Neural cell (in vitro differentiated cells): ENCODE measurements around the gene SLC4A1. TPM values are rescaled to one million over a fixed set of nuclear protein-coding genes. Genes with fewer than 3 reads are reported as not detected.

Experiments
- H2AFZ ChIP-seq: fragments of 200-600, 300-800 bp; sonication (generic), shearing (Covaris generic); 2 replicates; pipeline ENCODE4 v1.6.0; 2014; ENCODE audit warnings: low read depth, mild to moderate bottlenecking, antibody characterized with exemption, low read length, moderate library complexity
- H3F3A ChIP-seq: fragments of 200-600 bp; shearing (Covaris generic); 2 replicates; pipeline ENCODE4 v1.6.1; 2016; ENCODE audit warnings: mild to moderate bottlenecking, moderate library complexity, mixed read lengths, antibody characterized with exemption, low read length; ENCODE audit not compliant: insufficient read depth, poor library complexity, severe bottlenecking
- H3K27ac ChIP-seq: fragments of 200-600, 300-800 bp; sonication (generic), shearing (Covaris generic); 2 replicates; pipeline ENCODE4 v1.5.1; 2014; ENCODE audit warnings: mild to moderate bottlenecking, low read length, moderate library complexity
- H3K27me3 ChIP-seq: fragments of 300-800, 200-600 bp; sonication (generic), shearing (Covaris generic); 2 replicates; pipeline ENCODE4 v1.6.0; 2014; ENCODE audit warnings: mild to moderate bottlenecking, low read depth, low read length, moderate library complexity; ENCODE audit not compliant: insufficient read depth
- H3K36me3 ChIP-seq: fragments of 300-800, 200-600 bp; sonication (generic), shearing (Covaris generic); 2 replicates; pipeline ENCODE4 v1.5.1; 2014; ENCODE audit warnings: mild to moderate bottlenecking, antibody characterized with exemption, low read length, moderate library complexity; ENCODE audit not compliant: insufficient read depth
- H3K4me2 ChIP-seq: fragments of 300-800, 200-600 bp; sonication (generic), shearing (Covaris generic); 2 replicates; pipeline ENCODE4 v1.6.0; 2014; ENCODE audit warnings: mild to moderate bottlenecking, low read length
- H3K4me3 ChIP-seq: fragments of 300-800, 200-600 bp; sonication (generic), shearing (Covaris generic); 2 replicates; pipeline ENCODE4 v1.5.1; 2014; ENCODE audit warnings: mild to moderate bottlenecking, low read length, moderate library complexity
- H3K79me2 ChIP-seq: fragments of 200-600 bp; shearing (Covaris generic); replicated peaks from 2 replicates; pipeline ENCODE4 v1.6.0; 2014; ENCODE audit warnings: mild to moderate bottlenecking, low read length, moderate library complexity; ENCODE audit not compliant: insufficient read depth
- H3K9ac ChIP-seq: fragments of 300-800, 200-600 bp; sonication (generic), shearing (Covaris generic); 2 replicates; pipeline ENCODE4 v1.6.1; 2016; ENCODE audit warnings: mild to moderate bottlenecking, low read length, mixed read lengths
- H3K9me2 ChIP-seq: fragments of 200-600 bp; shearing (Covaris generic); 2 replicates; pipeline ENCODE4 v1.6.1; 2016; ENCODE audit warnings: mild to moderate bottlenecking, low read length, mixed read lengths; ENCODE audit not compliant: insufficient read depth
- H3K9me3 ChIP-seq: fragments of 200-600, 300-800 bp; sonication (generic), shearing (Covaris generic); 2 replicates; pipeline ENCODE4 v1.6.1; 2016; ENCODE audit warnings: mild to moderate bottlenecking, mixed run types, low read length, moderate library complexity, mixed read lengths
- H4K20me1 ChIP-seq: fragments of 200-600 bp; shearing (Covaris generic); 2 replicates; pipeline ENCODE4 v1.6.1; 2016; ENCODE audit warnings: mild to moderate bottlenecking, mixed run types; ENCODE audit not compliant: insufficient read depth
- EP300 ChIP-seq: fragments of 450-650 bp; conservative IDR thresholded peaks from 2 replicates; pipeline ENCODE4 v1.6.1; 2014; ENCODE audit warnings: antibody characterized with exemption, mild to moderate bottlenecking, moderate library complexity; ENCODE audit not compliant: poor library complexity, severe bottlenecking
- EZH2 ChIP-seq: fragments of 200-600, 300-800 bp; shearing (Covaris generic), sonication (generic); IDR thresholded peaks from 2 replicates; pipeline ENCODE4 v1.6.1; 2014; ENCODE audit warnings: antibody characterized with exemption, low read length, borderline replicate concordance, mild to moderate bottlenecking; ENCODE audit not compliant: insufficient read depth, poor library complexity, severe bottlenecking
- MXI1 ChIP-seq: fragments of 450-650 bp; conservative IDR thresholded peaks from 2 replicates; pipeline ENCODE4 v1.6.1; 2014; ENCODE audit warnings: antibody characterized with exemption, mild to moderate bottlenecking; ENCODE audit not compliant: poor library complexity, severe bottlenecking
- POLR2AphosphoS5 ChIP-seq: IDR thresholded peaks from 2 replicates; pipeline ENCODE4 v1.6.1; 2012
- RAD21 ChIP-seq: fragments of 450-650 bp; conservative IDR thresholded peaks from 2 replicates; pipeline ENCODE4 v1.6.1; 2014; ENCODE audit warnings: antibody characterized with exemption, mild to moderate bottlenecking, moderate library complexity
- SMC3 ChIP-seq: fragments of 450-650 bp; conservative IDR thresholded peaks from 2 replicates; pipeline ENCODE4 v1.6.1; 2014; ENCODE audit warnings: antibody characterized with exemption, mild to moderate bottlenecking, moderate library complexity; ENCODE audit not compliant: poor library complexity
- TAF1 ChIP-seq: IDR thresholded peaks from 2 replicates; pipeline ENCODE4 v1.6.1; 2012; ENCODE audit warnings: low read depth
- polyA plus RNA-seq: library from polyadenylated mRNA; depleted of rRNA; stranded (reverse); fragments of >200 nt; gene quantifications from 2 replicates; pipeline ENCODE4 v1.2.3, GENCODE V29; 2014
- TF ChIP-seq, protein P1 (sequence below): IDR thresholded peaks from 2 replicates; pipeline ENCODE4 v1.6.1; 2012; ENCODE audit warnings: borderline replicate concordance
- TF ChIP-seq, protein P2 (sequence below): fragments of 450-650 bp; IDR thresholded peaks from 2 replicates; pipeline ENCODE4 v1.5.1; 2014; ENCODE audit warnings: antibody characterized with exemption, mild to moderate bottlenecking, moderate library complexity; ENCODE audit not compliant: poor library complexity, severe bottlenecking

SLC4A1 gene
- polyA plus RNA-seq, 1 donor from 2014 or later: 0.05 TPM

DNA sequence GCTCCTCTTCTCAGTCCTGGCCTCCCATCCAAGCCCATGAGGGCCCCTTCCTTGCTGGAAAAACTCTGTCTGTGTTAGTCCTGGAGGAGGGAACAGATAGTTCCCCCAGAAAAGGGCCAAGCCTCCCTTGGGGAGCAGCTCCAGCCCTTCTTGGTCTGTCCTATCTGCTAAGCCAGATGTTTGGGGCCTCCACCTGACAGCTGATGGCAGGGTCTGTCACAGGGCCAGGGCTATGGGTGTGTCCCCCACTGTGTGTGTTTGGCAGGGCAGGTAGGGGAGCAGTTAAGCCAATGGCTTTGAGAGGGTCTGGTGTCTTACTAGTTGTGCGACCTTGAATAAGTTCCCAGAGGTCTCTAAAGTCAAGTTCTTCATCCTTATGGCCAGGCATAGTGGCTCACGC is 13.6 kb upstream of the SLC4A1 start:
- no peak overlapping the region for H3K27ac ChIP-seq
- H3K4me2 ChIP-seq: no peak overlapping the region
- no peaks in the 10 kb centered on the region for H3K36me3 ChIP-seq
- no peak overlapping the region for H3K9ac ChIP-seq
- no peaks in the 10 kb centered on the region for H3K9me3 ChIP-seq
- H3K27me3 ChIP-seq: no peaks in the 10 kb centered on the region
- no peak overlapping the region for H3K4me3 ChIP-seq
- no peaks in the 10 kb centered on the region for H3F3A ChIP-seq
- no peaks in the 10 kb centered on the region for H3K79me2 ChIP-seq
- no peaks in the 10 kb centered on the region for H3K9me2 ChIP-seq
- no peak overlapping the region for H2AFZ ChIP-seq
- TF ChIP-seq EP300: no peak
- TF ChIP-seq, protein P1, sequence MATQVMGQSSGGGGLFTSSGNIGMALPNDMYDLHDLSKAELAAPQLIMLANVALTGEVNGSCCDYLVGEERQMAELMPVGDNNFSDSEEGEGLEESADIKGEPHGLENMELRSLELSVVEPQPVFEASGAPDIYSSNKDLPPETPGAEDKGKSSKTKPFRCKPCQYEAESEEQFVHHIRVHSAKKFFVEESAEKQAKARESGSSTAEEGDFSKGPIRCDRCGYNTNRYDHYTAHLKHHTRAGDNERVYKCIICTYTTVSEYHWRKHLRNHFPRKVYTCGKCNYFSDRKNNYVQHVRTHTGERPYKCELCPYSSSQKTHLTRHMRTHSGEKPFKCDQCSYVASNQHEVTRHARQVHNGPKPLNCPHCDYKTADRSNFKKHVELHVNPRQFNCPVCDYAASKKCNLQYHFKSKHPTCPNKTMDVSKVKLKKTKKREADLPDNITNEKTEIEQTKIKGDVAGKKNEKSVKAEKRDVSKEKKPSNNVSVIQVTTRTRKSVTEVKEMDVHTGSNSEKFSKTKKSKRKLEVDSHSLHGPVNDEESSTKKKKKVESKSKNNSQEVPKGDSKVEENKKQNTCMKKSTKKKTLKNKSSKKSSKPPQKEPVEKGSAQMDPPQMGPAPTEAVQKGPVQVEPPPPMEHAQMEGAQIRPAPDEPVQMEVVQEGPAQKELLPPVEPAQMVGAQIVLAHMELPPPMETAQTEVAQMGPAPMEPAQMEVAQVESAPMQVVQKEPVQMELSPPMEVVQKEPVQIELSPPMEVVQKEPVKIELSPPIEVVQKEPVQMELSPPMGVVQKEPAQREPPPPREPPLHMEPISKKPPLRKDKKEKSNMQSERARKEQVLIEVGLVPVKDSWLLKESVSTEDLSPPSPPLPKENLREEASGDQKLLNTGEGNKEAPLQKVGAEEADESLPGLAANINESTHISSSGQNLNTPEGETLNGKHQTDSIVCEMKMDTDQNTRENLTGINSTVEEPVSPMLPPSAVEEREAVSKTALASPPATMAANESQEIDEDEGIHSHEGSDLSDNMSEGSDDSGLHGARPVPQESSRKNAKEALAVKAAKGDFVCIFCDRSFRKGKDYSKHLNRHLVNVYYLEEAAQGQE: no peak
- no peak for TF ChIP-seq SMC3
- TF ChIP-seq RAD21: no peak
- TF ChIP-seq, protein P2, sequence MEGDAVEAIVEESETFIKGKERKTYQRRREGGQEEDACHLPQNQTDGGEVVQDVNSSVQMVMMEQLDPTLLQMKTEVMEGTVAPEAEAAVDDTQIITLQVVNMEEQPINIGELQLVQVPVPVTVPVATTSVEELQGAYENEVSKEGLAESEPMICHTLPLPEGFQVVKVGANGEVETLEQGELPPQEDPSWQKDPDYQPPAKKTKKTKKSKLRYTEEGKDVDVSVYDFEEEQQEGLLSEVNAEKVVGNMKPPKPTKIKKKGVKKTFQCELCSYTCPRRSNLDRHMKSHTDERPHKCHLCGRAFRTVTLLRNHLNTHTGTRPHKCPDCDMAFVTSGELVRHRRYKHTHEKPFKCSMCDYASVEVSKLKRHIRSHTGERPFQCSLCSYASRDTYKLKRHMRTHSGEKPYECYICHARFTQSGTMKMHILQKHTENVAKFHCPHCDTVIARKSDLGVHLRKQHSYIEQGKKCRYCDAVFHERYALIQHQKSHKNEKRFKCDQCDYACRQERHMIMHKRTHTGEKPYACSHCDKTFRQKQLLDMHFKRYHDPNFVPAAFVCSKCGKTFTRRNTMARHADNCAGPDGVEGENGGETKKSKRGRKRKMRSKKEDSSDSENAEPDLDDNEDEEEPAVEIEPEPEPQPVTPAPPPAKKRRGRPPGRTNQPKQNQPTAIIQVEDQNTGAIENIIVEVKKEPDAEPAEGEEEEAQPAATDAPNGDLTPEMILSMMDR: no peak
- TF ChIP-seq MXI1: no peak
- TF ChIP-seq TAF1: no peak
- TF ChIP-seq EZH2: no peak
- no peak for TF ChIP-seq POLR2AphosphoS5
- no peaks in the 10 kb centered on the region for H4K20me1 ChIP-seq

DNA sequence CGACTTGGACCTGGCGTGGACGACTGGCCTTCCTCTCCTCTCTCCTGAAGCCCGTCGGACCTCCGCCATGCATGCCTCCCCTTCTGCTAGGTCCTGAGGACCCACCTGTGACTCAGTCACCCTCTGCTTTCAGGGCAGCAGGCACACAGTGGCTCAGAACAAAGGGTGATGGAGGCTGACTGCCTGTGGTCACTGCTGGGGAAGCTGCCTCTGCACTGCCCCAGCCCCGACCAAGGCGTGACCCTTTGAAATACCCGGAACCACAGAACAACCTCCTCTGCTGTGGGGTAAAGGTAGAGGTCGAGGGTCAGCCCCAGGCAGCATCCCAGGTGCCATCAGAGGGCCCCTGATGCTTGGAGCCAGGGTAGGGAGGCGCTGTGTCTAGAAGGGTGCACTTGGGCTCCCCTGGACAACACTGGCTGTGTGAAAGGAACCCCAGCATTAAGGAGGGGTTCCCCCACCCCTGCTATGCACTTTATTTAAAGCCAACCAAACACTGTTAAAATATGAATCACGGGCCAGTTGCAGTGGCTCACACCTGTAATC is 12.5 kb upstream of the SLC4A1 start:
- no peak overlapping the region for H3K4me3 ChIP-seq
- H3K27ac ChIP-seq: no peak overlapping the region
- no peak overlapping the region for H2AFZ ChIP-seq
- no peaks in the 10 kb centered on the region for H3K27me3 ChIP-seq
- no peaks in the 10 kb centered on the region for H3K79me2 ChIP-seq
- no peaks in the 10 kb centered on the region for H3K9me2 ChIP-seq
- no peaks in the 10 kb centered on the region for H3K36me3 ChIP-seq
- H3K9me3 ChIP-seq: no peaks in the 10 kb centered on the region
- H3K4me2 ChIP-seq: no peak overlapping the region
- TF ChIP-seq SMC3 (no peak), MXI1 (no peak), RAD21 (no peak), EP300 (no peak), POLR2AphosphoS5 (no peak), EZH2 (no peak), TAF1 (no peak)
- TF ChIP-seq, protein P1: no peak
- TF ChIP-seq, protein P2: no peak
- no peak overlapping the region for H3K9ac ChIP-seq
- no peaks in the 10 kb centered on the region for H4K20me1 ChIP-seq
- no peaks in the 10 kb centered on the region for H3F3A ChIP-seq
